GM12891 (cell line): ENCODE data around the gene FNDC3B.

ENCODE experiments used
- POLR2A ChIP-seq: IDR thresholded peaks from 2 replicates; pipeline ENCODE4 v1.6.1; 2011; ENCODE audit warnings: low read depth, low read length, control low read depth
- POLR2AphosphoS5 ChIP-seq: IDR thresholded peaks from 2 replicates; pipeline ENCODE4 v1.6.1; 2011; ENCODE audit warnings: low read depth, low read length, control low read depth
- SPI1 ChIP-seq: IDR thresholded peaks from 2 replicates; pipeline ENCODE4 v1.6.1; 2011; ENCODE audit warnings: low read depth, low read length, control low read depth
- TAF1 ChIP-seq: IDR thresholded peaks from 2 replicates; pipeline ENCODE4 v1.6.1; 2011; ENCODE audit warnings: low read depth, low read length, control low read depth

GRCh38 chr3:172343117-172343516, 303.7 kb downstream of the FNDC3B start:
- TF ChIP-seq POLR2A (no peak), POLR2AphosphoS5 (no peak), TAF1 (no peak), SPI1 (no peak)
